ENCODE data around the gene SLC31A1.

Gene SLC31A1

GRCh38 chr9:113221003-113221799 is at the start of gene SLC31A1, which contains the start of gene FKBP15:
Gene SLC31A1, plus strand, starts transcription at chr9:113221544. Its CDS starts 34,605 bp downstream, at chr9:113256149.
Gene FKBP15, minus strand, starts transcription at chr9:113221277. Its CDS starts 34 bp downstream, at chr9:113221243.
- peak; percentile 94 for DNase-seq

GRCh38 chr9:113173341-113173740 is 48.0 kb upstream of the SLC31A1 start:
- DNase-seq = no peak

GRCh38 chr9:113176803-113177202 is 44.5 kb upstream of the SLC31A1 start:
- DNase-seq = no peak

GRCh38 chr9:113177251-113177650 is 44.1 kb upstream of the SLC31A1 start:
- no peak for DNase-seq

DNA sequence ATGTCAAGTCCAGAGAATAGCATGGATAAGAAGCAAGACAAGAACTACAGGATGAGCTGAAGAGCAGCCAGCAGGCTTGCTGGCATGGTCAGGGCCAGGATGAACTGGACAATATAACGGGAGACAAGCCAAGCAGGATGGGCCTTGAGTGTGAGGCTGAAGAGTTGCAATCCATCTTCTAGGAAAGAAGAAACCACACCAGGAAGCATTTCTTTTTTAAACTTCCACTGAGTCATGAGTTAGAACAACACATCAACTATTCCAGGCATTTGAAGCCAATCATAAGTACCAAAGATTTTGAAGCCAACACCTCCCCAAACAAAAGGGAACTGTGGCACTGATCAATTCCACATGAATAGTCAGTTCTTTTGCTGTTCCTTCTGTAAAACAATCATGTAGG is 43.3 kb upstream of the SLC31A1 start:
- no peak for DNase-seq

DNA sequence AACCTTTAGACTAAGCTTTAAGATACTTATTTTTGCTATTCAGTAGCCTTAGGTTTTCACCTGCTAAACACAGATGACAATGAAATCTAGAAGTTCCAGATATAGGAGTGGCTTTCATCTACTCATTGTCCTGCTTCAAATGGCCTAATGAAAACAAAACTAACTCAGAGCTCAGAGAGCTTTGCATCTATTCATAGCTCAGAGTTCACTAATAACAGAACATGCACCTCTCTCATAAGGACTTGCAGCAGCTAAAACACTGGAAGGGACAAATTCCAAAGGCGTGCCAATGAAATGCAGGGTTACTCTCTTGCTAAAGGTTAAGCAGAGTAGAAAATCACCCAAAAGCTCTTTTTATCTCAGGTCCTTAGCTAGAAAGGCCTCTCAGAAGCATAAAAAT is 41.5 kb upstream of the SLC31A1 start:
- DNase-seq = no peak

GRCh38 chr9:113181165-113181564 is 40.2 kb upstream of the SLC31A1 start:
- no peak for DNase-seq

GRCh38 chr9:113183956-113184488 is 37.3 kb upstream of the SLC31A1 start:
- no peak for DNase-seq

- DNase-seq = no peak
These were observed 36.8 kb upstream of the SLC31A1 start for GRCh38 chr9:113184539-113184938.

DNA sequence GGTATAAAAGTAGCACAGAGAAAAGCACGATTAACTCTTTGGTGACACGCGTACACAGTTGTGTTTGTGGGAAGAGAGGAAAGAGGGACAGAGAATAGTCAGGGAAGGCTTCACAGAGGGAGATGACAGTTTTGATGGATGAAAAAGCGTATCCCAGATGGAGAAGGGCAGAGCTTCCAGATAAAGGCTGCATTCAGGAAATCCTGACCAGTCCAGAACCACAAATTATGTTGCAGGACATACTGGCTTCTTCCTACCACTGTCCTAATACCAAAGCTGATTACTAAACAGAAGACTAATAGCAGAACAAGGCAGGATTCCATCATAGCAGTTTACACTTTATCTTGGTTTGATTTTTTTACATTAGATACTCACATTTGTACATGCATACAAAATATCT is 36.1 kb upstream of the SLC31A1 start:
- no peak for DNase-seq

GRCh38 chr9:113186137-113186755 is 35.1 kb upstream of the SLC31A1 start:
- no peak for DNase-seq

GRCh38 chr9:113187929-113188595 is 33.3 kb upstream of the SLC31A1 start:
- no peak for DNase-seq

DNA sequence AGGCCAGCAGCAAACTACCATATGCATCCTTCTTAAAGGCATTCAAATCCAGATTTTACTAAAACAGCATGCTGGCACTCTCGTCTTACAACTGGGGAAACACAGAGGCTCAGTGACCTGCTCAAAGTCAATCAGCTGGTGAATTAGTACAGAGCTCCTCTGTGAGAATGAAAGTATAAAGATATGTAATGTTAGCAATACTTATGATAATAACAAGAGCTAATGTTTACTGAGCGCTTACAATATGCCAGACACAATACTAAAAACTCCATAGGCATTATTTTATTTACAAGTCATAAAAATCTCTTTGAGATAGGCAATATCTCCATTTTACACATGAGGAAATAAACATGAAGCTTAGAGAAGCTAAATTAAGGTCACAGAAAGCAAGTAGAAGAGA is 28.9 kb upstream of the SLC31A1 start:
- DNase-seq = no peak

GRCh38 chr9:113199683-113200329 is 21.5 kb upstream of the SLC31A1 start:
- no peak for DNase-seq

GRCh38 chr9:113205432-113205831 is 15.9 kb upstream of the SLC31A1 start:
- DNase-seq = no peak

- no peak for DNase-seq
These were observed 15.5 kb upstream of the SLC31A1 start for GRCh38 chr9:113205861-113206260.

DNA sequence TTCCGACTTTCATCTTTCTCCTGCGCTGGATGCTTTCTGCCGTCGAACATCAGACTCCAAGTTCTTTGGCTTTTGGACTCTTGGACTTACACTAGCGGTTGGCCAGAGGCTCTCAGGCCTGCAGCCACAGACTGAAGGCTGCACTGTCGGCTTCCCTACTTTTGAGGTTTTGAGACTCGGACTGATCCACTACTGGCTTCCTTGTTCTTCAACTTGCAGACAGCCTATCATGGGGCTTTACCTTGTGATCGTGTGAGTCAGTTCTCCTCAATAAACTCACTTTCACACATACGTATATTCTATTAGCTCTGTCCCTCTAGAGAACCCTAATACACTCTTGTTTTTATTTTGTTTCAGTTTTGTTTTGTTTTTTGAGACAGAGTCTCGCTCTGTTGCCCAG is 10.5 kb upstream of the SLC31A1 start:
- no peak for DNase-seq

- DNase-seq = no peak
These were observed 6.2 kb upstream of the SLC31A1 start for GRCh38 chr9:113215132-113215531.

GRCh38 chr9:113216406-113216805 is 4.9 kb upstream of the SLC31A1 start:
- no peak for DNase-seq

DNA sequence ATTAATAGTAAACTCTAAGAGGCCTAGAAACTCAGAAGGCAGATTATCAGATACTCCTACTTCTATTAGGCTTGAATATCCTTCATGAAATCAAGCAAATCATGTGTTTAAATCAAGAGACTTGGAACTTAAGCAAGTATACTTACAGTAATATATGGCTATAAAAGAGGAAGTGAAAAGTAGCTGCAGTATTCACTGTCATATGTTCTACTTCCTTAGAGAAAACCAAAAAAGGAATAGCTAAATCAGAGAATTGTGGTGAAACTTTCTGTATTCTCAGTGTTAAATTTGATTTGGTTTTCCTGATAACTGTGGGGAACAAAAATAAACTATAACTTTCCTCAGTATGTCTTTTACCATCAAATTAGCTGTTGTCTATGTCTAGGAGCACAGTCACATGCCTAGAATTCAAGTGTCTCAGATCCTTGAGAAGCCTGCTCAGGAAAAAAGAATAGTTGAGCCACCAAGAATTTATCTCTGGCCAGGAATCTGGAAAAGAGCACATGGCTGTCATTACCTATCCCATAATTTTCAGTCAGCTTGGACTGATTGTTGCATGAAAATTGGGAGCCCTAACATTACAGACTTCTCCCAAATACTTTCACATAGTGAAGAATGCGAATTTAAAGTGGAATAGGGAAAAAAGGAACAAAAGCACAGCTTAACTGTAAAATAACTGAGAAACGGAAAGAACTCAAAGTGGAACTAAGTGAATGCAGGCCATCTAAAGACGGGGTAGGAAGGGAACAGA is 2.0 kb upstream of the SLC31A1 start:
- DNase-seq = no peak

- DNase-seq = no peak
These were observed 1.4 kb upstream of the SLC31A1 start for GRCh38 chr9:113219969-113220368.

DNA sequence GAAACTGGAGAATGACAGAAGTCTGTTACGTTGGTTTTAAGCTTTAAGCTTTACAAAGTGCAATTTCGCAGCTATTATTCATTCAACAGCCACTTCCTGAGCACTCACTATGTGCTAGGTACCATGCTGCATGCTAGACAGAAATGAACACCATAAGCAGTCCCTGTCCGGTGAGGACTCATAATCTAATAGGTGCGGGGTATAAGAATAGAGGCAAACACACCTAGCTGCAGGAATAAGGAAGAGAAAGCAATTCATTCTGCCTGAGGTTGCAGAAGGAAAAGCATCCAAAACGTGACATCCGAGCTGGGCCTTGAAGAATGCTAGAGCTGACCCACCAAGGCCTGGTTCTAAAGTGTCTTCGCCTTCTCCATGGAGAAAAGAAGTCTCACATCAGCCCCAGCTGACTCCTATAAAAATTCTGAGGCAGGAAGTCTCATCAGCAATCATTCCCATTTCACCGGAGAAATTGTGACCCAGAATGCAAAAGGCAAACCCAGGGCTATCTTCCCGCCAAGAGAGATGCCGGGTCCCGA is 809 bp upstream of the SLC31A1 start:
- DNase-seq = no peak

Data from activated gamma-delta T cell treated with Interleukin-2 at 50 U/mL for 16 hours (primary cell).